LNCaP clone FGC (cell line): ENCODE measurements around the gene HOXA9.

Experiments used
- DNase-seq: peaks from one replicate; pipeline ENCODE4 v3.0.0-alpha.2; 2011; ENCODE audit warnings: low read depth
- H3K4me3 ChIP-seq: 2 replicates; pipeline ENCODE4 v1.5.1; 2011; ENCODE audit warnings: mild to moderate bottlenecking, low read depth, low read length, control low read depth
- CTCF ChIP-seq: IDR thresholded peaks from 2 replicates; pipeline ENCODE4 v1.5.1; 2012; ENCODE audit warnings: mild to moderate bottlenecking; ENCODE audit not compliant: control insufficient read depth, insufficient read depth; ENCODE audit errors: extremely low read depth

Gene HOXA9

GRCh38 chr7:27113991-27114769 lies 51.2 kb downstream of the HOXA9 start:
- no peak overlapping the region for H3K4me3 ChIP-seq
- DNase-seq, result no peak
- TF ChIP-seq CTCF, result no peak

GRCh38 chr7:27112955-27113949 lies 52.1 kb downstream of the HOXA9 start:
- TF ChIP-seq CTCF, result no peak
- no peak for DNase-seq
- H3K4me3 ChIP-seq, result no peak overlapping the region
